A549 (cell line): Measurements from ENCODE around the gene KCND3. TPM values are rescaled to one million over a fixed set of nuclear protein-coding genes. Genes with fewer than 3 reads are reported as not detected.

Experiments used
- ATAC-seq, 2 experiments: fragments of 200-7000 bp in 1 of 2; fragments of >200 bp in 1 of 2; cut with Nextera tagmentation in 1 of 2; cut with Tn5 transposase in 1 of 2; 3 replicates each; pipeline versions ENCODE4 v1.8.0 to v1.9.1; 2018 to 2020; ENCODE audit warnings: mild to moderate bottlenecking in 1 of 2, moderate library complexity in 1 of 2
- CTCF ChIA-PET: fragments of 300-600 bp; sonication (Branson Sonifier 250); formaldehyde crosslinking; extraction: SDS; loops from one replicate; lab custom pipeline; 2021; ENCODE audit warnings: antibody characterized with exemption, inconsistent platforms; lab: Yijun Ruan, JAX
- POLR2A ChIA-PET: fragments of 350-600 bp; formaldehyde crosslinking; extraction: SDS; loops from one replicate; lab custom pipeline; 2021; ENCODE audit warnings: antibody characterized with exemption, inconsistent platforms; lab: Yijun Ruan, JAX
- DNase-seq, 2 experiments: peaks; one replicate each; pipeline versions ENCODE4 v3.0.0 to v3.0.0-alpha.2; 2011 to 2016; ENCODE audit warnings: low read depth in 1 of 2, low spot score in 1 of 2
- FAIRE-seq: peaks from 2 replicates; lab custom pipeline; 2011; peaks lifted over from hg19 to GRCh38; lab: Jason Lieb, UNC
- H3K27ac ChIP-seq, 2 experiments: fragments of >200 bp; sonication (Bioruptor Twin); formaldehyde crosslinking; 3 replicates each; pipeline ENCODE4 v1.5.1; 2016 to 2017
- H3K4me1 ChIP-seq: fragments of >200 bp; sonication (Bioruptor Twin); formaldehyde crosslinking; 3 replicates; pipeline ENCODE4 v1.6.1; 2016
- H3K4me2 ChIP-seq: fragments of >200 bp; sonication (Bioruptor Twin); formaldehyde crosslinking; 3 replicates; pipeline ENCODE4 v1.6.1; 2016
- H3K4me3 ChIP-seq: fragments of >200 bp; sonication (Bioruptor Twin); formaldehyde crosslinking; 3 replicates; pipeline ENCODE4 v1.5.1; 2016
- H3K9me3 ChIP-seq: fragments of >200 bp; sonication (Bioruptor Twin); formaldehyde crosslinking; 3 replicates; pipeline ENCODE4 v1.6.1; 2016
- CBX2 ChIP-seq: fragments of 200-600 bp; sonication (generic); IDR thresholded peaks from 2 replicates; pipeline ENCODE4 v1.6.1; 2016; ENCODE audit warnings: low read depth, mild to moderate bottlenecking, borderline replicate concordance
- CEBPB ChIP-seq, 2 experiments: fragments of >200 bp in 1 of 2; sonication (Bioruptor Twin) in 1 of 2; formaldehyde crosslinking in 1 of 2; IDR thresholded peaks; 2 replicates each; pipeline ENCODE4 v1.6.1; 2012 to 2016
- CHD2 ChIP-seq: fragments of 150-350 bp; IDR thresholded peaks from 2 replicates; pipeline ENCODE4 v1.6.1; 2014; ENCODE audit warnings: low read length; ENCODE audit not compliant: partially characterized antibody
- CHD4 ChIP-seq: fragments of 200-600 bp; sonication (generic); IDR thresholded peaks from 2 replicates; pipeline ENCODE4 v1.6.1; 2016; ENCODE audit warnings: antibody characterized with exemption, mild to moderate bottlenecking, borderline replicate concordance
- E2F6 ChIP-seq: IDR thresholded peaks from 2 replicates; pipeline ENCODE4 v1.6.1; 2012; ENCODE audit warnings: low read depth, borderline replicate concordance
- EHMT2 ChIP-seq: fragments of 200-600 bp; sonication (generic); IDR thresholded peaks from 2 replicates; pipeline ENCODE4 v1.6.1; 2016; ENCODE audit warnings: antibody characterized with exemption, low read depth, mild to moderate bottlenecking, moderate library complexity
- EP300 ChIP-seq, 2 experiments: fragments of >200 bp; sonication (Bioruptor Twin); formaldehyde crosslinking; IDR thresholded peaks; 2 replicates in 1 of 2; 3 replicates in 1 of 2; pipeline ENCODE4 v1.6.1; 2016 to 2017
- ESRRA ChIP-seq: fragments of 150-350 bp; IDR thresholded peaks from 2 replicates; pipeline ENCODE4 v1.6.1; 2014; ENCODE audit warnings: mild to moderate bottlenecking, low read length, borderline replicate concordance
- GATA3 ChIP-seq: IDR thresholded peaks from 2 replicates; pipeline ENCODE4 v1.6.1; 2012; ENCODE audit warnings: borderline replicate concordance
- HOXB13 ChIP-seq: fragments of 250-450 bp; sonication (Bioruptor Pico); IDR thresholded peaks from 2 replicates; pipeline ENCODE4 v1.5.0; 2020; ENCODE audit warnings: low read depth, mild to moderate bottlenecking, moderate library complexity
- HOXB5 ChIP-seq: fragments of 250-450 bp; sonication (Bioruptor Pico); IDR thresholded peaks from 2 replicates; pipeline ENCODE4 v1.5.0; 2020; ENCODE audit warnings: mild to moderate bottlenecking, moderate library complexity
- JUNB ChIP-seq: fragments of >200 bp; sonication (Bioruptor Twin); formaldehyde crosslinking; IDR thresholded peaks from 2 replicates; pipeline ENCODE4 v1.6.1; 2016
- KDM1A ChIP-seq: fragments of 200-600 bp; sonication (generic); IDR thresholded peaks from 2 replicates; pipeline ENCODE4 v1.6.1; 2016; ENCODE audit warnings: low read depth, mild to moderate bottlenecking
- NPAS2 ChIP-seq: fragments of 250-450 bp; sonication (Bioruptor Pico); IDR thresholded peaks from 2 replicates; pipeline ENCODE4 v1.8.0; 2022; ENCODE audit warnings: mild to moderate bottlenecking, moderate library complexity, borderline replicate concordance
- PBX3 ChIP-seq: IDR thresholded peaks from 2 replicates; pipeline ENCODE4 v1.6.1; 2012
- POLR2A ChIP-seq: IDR thresholded peaks from 2 replicates; pipeline ENCODE4 v1.6.1; 2012; ENCODE audit warnings: mild to moderate bottlenecking, low read length
- RAD21 ChIP-seq, 2 experiments: fragments of >200 bp in 1 of 2; sonication (Bioruptor Twin) in 1 of 2; formaldehyde crosslinking in 1 of 2; IDR thresholded peaks in 1 of 2; conservative IDR thresholded peaks in 1 of 2; 2 replicates in 1 of 2; 3 replicates in 1 of 2; pipeline ENCODE4 v1.6.1; 2012 to 2018; ENCODE audit warnings: inconsistent platforms in 1 of 2
- RCOR1 ChIP-seq: fragments of 150-350 bp; IDR thresholded peaks from 2 replicates; pipeline ENCODE4 v1.6.1; 2014; ENCODE audit warnings: antibody characterized with exemption, low read length, low read depth
- TP53 ChIP-seq: fragments of 250-450 bp; sonication (Bioruptor Pico); IDR thresholded peaks from 2 replicates; pipeline ENCODE4 v1.5.0; 2021; ENCODE audit warnings: mild to moderate bottlenecking, moderate library complexity
- USF2 ChIP-seq: fragments of 450-650 bp; IDR thresholded peaks from 2 replicates; pipeline ENCODE4 v1.6.1; 2014; ENCODE audit warnings: antibody characterized with exemption
- ZC3H11A ChIP-seq: fragments of 450-650 bp; IDR thresholded peaks from 2 replicates; pipeline ENCODE4 v1.6.1; 2014; ENCODE audit warnings: antibody characterized with exemption, mild to moderate bottlenecking
- ZFP36 ChIP-seq: fragments of 450-650 bp; IDR thresholded peaks from 2 replicates; pipeline ENCODE4 v1.6.1; 2014; ENCODE audit warnings: borderline replicate concordance; ENCODE audit not compliant: partially characterized antibody
- ZSCAN20 ChIP-seq: fragments of 250-450 bp; sonication (Bioruptor Pico); IDR thresholded peaks from 2 replicates; pipeline ENCODE4 v1.8.0; 2022; ENCODE audit warnings: mild to moderate bottlenecking, moderate library complexity
- WGBS: methylation state at CpG from one replicate; pipeline ENCODE4 v1.1.6; 2017; ENCODE audit errors: missing lambda C conversion rate; 5-methylcytosine and 5-hydroxymethylcytosine counted together
- polyA plus RNA-seq, 4 experiments: library from polyadenylated mRNA; depleted of rRNA in 3 of 4; stranded (reverse); fragments of >200 nt; fragmentation: RNase III in 1 of 4; extraction: RNeasy Plus Mini Kit Qiagen cat#74134 plus additional on column Dnase treatment in 1 of 4; gene quantifications; 2 replicates in 3 of 4; 3 replicates in 1 of 4; pipeline ENCODE4 v1.2.3, GENCODE V29; 2011 to 2017

Gene KCND3
- polyA plus RNA-seq, 2 of the 4 experiments (the other 2 are of a cell fraction): not detected

GRCh38 chr1:111884772-111885443, 104.6 kb downstream of the KCND3 start (continued):
- TF ChIP-seq RAD21 (conservative IDR thresholded peaks at IDR 0.05 in 1 of 2, IDR thresholded peaks at IDR 0.05 in 1 of 2): no peak

GRCh38 chr1:111882986-111883560, 106.4 kb downstream of the KCND3 start:
- Histone ChIP-seq H3K9me3 (no peaks in the 10 kb centered on the region), H3K4me2 (no peak overlapping the region), H3K27ac (no peak overlapping the region), H3K4me1 (no peaks in the 10 kb centered on the region), H3K4me3 (no peak overlapping the region)
- FAIRE-seq: no peak
- ATAC-seq: no peak
- DNase-seq: no peak
- TF ChIP-seq CEBPB (IDR thresholded peaks at IDR 0.05): no peak
- no peak for TF ChIP-seq HOXB5
- no peak for TF ChIP-seq TP53 (CRISPR knock-in tag)
- no peak for TF ChIP-seq ZC3H11A
- TF ChIP-seq EP300 (IDR thresholded peaks at IDR 0.05): no peak
- no peak for TF ChIP-seq JUNB
- TF ChIP-seq ZFP36: no peak
- no peak for TF ChIP-seq PBX3
- ChIA-PET POLR2A (no interaction called here), CTCF (no interaction called here)
- 17% methylated on average over 10 of the region's 10 CpGs for WGBS

GRCh38 chr1:111882559-111882958, 106.9 kb downstream of the KCND3 start:
- POLR2A ChIA-PET: no interaction called here
- no peak for DNase-seq
- H3K4me1 ChIP-seq: no peaks in the 10 kb centered on the region
- no peak overlapping the region for H3K4me3 ChIP-seq
- TF ChIP-seq CHD2 (no peak), USF2 (no peak), RCOR1 (no peak)
- TF ChIP-seq, all 56 proteins: peak for 0
- Histone ChIP-seq H3K27ac (no peak overlapping the region), H3K9me3 (no peaks in the 10 kb centered on the region), H3K4me2 (no peak overlapping the region)
- 37% methylated on average over 4 of the region's 6 CpGs for WGBS
- CTCF ChIA-PET: interaction anchor here (0.8 kb wide), 1 partner anchor 455 kb away, joined by 4 read pairs; no protein-coding TSS in a partner anchor
- FAIRE-seq (no peak), ATAC-seq (no peak)

GRCh38 chr1:111880881-111881837, 108.3 kb downstream of the KCND3 start:
- H3K4me3 ChIP-seq: no peak overlapping the region
- no peak for DNase-seq
- POLR2A ChIA-PET: no interaction called here
- WGBS: 11% methylated on average over 16 of the region's 17 CpGs
- H3K27ac ChIP-seq: no peak overlapping the region
- no peak for FAIRE-seq
- ATAC-seq: no peak
- CTCF ChIA-PET: interaction anchor here (0.8 kb wide), 1 partner anchor 456 kb away, joined by 4 read pairs; no protein-coding TSS in a partner anchor
- H3K4me1 ChIP-seq: no peaks in the 10 kb centered on the region
- H3K4me2 ChIP-seq: no peak overlapping the region
- TF ChIP-seq CBX2 (no peak), E2F6 (no peak), USF2 (no peak), KDM1A (no peak), CHD4 (no peak), NPAS2 (CRISPR knock-in tag) (no peak), GATA3 (no peak), ZC3H11A (no peak), HOXB13 (CRISPR knock-in tag) (no peak), ZSCAN20 (CRISPR knock-in tag) (no peak), ESRRA (no peak), POLR2A (no peak), EHMT2 (no peak)
- no peaks in the 10 kb centered on the region for H3K9me3 ChIP-seq
